ENCODE results near the gene MEST.

- TF ChIP-seq EZH2phosphoT487 (conservative IDR thresholded peaks at IDR 0.05; ENCODE audit: low read length) (no peak), CTCF (IDR thresholded peaks at IDR 0.05; ENCODE audit: insufficient read depth, low read length, poor library complexity, severe bottlenecking) (no peak)
Measured at GRCh38 chr7:130461272-130461671, 30.6 kb upstream of the MEST start.

Measured in SU-DHL-6 (cell line).